COR-L47 (cell line): ENCODE data around the gene ISG15.
"Not testable (repeated sequence)": the region's sequence is repeated elsewhere in the genome, so short reads cannot be mapped to it uniquely, and the experiment has no call there.

Experiments
- DNase-seq: peaks from one replicate; lab custom pipeline; 2025; lab: John Stamatoyannopoulos, UW

The ISG15 gene

DNA sequence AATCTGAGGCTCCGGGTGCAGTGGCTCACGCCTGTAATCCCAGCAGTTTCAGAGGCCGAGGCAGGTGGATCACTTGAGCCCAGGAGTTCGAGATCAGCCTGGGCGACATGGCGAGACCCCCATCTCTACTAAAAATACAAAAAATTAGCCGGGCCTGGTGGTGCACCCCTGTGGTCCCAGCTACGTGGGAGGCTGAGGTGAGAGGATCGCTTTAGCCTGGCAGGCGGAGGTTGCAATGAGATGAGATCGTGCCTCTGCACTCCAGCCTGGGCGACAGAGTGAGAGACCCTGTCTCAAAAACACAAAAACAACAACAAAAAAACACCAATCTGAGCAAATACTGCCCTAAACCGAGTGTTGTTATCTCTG is 577 bp upstream of the ISG15 start:
- not testable (repeated sequence) for DNase-seq

DNA sequence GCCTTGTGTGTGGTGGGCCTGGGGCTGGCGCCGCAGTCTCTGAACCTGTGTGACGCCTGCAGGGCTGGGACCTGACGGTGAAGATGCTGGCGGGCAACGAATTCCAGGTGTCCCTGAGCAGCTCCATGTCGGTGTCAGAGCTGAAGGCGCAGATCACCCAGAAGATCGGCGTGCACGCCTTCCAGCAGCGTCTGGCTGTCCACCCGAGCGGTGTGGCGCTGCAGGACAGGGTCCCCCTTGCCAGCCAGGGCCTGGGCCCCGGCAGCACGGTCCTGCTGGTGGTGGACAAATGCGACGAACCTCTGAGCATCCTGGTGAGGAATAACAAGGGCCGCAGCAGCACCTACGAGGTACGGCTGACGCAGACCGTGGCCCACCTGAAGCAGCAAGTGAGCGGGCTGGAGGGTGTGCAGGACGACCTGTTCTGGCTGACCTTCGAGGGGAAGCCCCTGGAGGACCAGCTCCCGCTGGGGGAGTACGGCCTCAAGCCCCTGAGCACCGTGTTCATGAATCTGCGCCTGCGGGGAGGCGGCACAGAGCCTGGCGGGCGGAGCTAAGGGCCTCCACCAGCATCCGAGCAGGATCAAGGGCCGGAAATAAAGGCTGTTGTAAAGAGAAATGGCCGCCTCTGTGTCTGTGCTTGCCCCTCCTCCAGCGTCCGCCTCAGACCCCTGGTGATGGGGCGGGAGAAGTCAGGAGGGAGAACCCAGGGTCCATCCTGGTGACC is 788 bp downstream of the ISG15 start:
- DNase-seq = no peak

DNA sequence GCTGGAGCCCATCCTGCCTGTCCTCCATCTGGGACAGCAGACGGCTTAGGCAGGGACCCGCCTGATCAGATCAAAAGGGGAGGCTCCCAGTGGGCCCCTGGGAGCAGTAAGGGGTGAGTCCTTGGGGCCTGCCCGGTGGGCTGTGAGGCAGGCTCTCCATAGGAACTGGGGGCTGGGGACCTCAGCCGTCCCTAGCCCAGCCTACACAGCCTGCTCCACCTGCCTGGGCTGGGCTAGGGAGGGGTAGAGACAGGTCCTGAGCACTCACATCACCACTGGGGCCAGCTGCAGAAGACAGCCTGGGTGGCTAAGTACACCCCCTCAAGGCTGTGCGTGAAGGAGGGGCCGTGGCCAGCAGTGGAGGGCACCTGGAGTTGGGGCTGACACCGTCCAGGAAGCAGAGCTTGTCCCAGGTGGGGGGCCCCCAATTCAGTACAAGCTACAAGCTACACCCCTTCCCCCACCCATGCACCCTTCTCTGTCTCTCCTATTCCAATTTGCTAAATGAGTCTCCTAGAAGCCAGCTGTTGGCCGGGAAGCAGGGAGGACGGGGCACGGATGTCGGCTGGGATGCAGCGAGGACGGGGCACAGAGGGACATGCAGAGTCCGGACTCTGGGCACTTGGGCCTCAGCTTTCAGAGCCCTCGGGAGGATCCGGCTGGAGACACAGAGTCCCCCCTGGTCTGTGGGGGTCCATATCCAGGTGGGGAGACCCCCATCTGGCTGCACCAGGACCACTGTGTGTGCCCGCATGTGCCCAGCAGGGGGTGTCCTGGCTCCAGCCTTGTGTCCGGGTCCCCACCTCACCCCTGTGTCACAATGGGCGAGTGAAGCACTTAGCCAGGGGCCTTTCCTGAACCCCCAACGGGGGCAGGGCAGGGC is 1.7 kb downstream of the ISG15 start:
- no peak for DNase-seq

DNA sequence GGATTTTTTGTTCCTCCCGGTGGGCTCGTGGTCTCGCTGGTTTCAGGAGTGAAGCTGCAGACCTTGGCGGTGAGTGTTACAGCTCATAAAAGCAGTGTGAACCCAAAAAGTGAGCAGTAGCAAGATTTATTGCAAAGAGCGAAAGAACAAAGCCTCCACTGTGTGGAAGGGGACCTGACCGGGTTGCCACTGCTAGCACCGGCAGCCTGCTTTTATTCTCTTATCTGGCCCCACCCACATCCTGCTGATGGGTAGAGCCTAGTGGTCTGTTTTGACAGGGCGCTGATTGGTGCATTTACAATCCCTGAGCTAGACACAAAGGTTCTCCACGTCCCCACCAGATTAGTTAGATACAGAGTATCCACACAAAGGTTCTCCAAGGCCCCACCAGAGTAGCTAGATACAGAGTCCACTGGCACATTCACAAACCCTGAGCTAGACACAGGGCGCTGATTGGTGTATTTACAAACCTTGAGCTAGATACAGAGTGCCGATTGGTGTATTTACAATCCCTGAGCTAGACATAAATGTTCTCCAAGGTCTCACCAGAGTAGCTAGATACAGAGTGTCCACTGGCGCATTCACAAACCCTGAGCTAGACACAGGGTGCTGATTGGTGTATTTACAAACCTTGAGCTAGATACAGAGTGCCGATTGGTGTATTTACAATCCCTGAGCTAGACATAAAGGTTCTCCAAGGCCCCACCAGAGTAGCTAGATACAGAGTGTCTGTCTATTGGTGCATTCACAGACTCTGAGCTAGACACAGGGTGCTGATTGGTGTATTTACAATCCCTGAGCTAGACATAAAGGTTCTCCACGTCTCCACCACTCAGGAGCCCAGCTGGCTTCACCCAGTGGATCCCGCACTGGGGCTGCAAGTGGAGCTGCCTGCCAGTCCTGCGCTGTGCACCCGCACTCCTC is 4.4 kb downstream of the ISG15 start:
- not testable (repeated sequence) for DNase-seq

DNA sequence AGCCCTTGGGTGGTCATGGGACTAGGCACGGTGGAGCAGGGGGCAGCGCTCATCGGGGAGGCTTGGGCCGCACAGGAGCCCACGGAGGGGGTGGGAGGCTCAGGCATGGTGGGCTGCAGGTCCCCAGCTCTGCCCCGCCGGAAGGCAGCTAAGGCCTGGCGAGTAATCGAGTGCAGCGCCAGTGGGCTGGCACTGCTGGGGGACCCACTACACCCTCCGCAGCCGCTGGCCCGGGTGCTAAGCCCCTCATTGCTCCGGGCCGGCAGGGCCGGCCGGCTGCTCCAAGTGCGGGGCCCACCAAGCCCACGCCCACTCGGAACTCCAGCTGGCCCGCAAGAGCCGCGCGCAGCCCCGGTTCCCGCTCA is 5.0 kb downstream of the ISG15 start:
- not testable (repeated sequence) for DNase-seq

DNA sequence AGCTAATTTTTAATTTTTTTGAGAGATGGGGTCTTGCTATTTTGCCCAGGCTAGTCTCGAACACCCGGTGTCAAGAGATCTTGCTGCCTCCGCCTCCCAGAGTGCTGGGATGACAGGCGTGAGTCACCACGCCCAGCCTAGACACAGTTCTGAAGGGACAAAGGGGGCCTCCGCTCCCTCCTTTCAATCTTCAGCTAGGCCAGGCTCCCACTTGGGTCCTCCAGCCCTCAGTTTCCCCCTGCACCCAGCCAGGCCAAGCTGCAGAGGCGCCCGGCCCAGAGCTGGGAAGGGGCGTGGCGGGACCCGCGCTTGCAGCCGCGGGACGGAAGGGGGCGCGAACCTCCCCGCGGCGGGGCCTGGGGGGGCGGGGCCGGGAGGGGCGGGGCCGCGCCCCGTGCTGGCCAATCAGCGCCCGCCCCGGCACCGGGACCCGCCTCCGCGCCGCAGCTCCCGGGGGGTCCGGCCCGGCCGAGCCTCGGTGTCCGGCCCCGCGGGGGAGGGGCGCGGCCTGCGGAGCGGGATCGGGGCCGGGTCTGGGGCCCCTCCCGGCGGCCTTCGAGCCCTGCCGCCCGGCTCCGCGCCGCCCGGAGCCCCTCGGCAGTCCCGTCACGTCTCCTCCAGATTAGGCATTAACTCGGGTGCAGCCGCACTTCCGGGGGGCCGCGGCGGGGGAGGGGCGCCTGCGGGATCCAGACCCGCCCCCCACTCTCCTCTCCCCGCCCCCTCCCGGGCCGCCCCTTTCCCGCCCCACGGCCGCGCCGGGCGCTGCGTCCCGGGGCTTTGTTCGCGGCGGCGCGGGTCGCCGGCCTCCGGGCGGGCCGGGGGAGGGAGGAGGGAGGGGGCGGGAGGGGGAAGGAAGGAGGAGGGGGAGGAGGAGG is 6.1 kb downstream of the ISG15 start:
- peak; percentile 61 for DNase-seq

DNA sequence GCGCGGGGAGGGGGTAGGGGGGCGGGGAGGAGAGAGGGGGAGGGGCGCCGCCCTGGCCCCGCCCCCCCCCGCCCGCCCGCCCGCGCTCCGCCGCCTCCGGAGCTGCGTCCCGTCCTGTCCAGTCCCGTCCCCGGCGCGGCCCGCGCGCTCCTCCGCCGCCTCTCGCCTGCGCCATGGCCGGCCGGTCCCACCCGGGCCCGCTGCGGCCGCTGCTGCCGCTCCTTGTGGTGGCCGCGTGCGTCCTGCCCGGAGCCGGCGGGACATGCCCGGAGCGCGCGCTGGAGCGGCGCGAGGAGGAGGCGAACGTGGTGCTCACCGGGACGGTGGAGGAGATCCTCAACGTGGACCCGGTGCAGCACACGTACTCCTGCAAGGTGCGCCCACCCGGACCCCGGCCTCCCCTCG is 6.7 kb downstream of the ISG15 start, which contains the start of gene AGRN:
TSS of gene AGRN (plus strand) at position 121 of the 405 bp plus-strand sequence. CDS start at position 174, 53 bp downstream.
- DNase-seq = no peak

DNA sequence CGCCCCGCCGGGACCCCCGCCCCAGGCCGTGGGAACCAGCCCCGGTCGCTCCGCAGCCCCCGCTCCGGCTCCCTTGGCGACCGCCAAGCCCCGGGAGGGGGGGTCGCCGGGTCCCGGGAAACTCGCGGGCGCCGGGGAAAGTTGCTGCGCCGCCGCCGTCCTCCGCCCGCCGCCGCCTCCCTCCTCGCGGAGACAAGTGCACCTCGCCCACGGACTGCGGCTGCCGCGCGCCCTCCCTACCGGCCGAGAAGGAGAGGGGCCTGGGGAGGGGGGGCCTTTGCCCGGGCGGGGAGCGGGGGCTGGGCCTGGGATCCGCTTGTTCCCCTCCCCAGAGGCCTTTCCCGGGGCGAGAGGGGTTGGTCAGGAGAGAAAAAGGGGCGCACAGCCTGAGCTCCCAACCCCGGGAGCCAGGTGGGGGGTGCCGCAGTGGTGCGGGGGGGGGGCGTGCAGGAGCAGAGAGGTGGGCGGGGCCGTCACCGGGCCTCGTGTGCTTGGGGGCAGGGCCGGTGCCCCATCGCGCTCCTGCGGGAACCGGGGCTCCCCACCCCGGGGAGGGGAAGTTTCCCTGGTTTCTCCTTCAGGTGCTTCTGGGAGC is 7.2 kb downstream of the ISG15 start:
- no peak for DNase-seq

DNA sequence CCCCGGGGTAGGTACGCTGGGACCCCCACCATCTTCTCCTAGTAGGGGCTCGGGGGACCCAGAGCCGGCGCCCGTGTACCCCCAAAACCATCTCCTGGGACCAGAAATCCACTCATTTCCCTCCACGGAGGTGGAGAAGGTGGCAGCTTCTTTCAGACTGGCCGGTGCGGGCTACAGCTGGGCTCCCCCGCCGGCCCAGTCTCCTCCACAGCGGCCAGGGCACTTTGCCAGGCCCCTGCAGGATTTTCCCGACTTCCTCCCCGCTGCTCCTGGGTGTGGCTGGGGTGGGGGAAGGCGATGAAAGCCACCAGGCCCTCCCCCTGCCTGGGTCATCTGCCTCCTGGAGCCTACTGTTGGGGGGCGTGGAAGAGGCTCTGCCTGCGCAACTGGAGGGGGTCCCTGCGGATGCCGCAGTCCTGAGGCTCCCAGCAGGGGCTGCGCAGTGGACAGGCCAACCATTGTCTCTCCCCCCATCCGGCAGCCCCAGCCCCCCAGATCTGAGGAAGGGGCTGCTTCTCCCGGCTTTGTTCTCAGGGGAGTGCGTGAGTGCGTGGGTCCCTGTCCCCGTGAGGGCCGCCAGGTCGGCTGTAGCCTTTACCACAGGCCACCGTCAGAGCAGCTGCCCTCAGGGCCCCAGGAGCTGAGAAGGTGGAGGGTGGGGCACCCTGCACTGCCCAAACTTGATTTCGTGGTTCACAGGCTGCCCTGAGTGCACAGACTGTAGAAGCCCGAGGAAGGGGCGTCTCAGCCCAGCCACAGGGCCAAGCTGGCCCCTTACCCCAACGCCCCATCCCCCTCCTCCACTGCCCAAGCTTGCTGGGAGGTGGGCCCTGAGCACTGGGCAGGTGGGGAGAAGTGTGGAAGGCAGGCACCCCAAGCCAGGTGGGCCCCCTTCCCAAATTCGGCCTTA is 8.0 kb downstream of the ISG15 start:
- peak; percentile 89 for DNase-seq

DNA sequence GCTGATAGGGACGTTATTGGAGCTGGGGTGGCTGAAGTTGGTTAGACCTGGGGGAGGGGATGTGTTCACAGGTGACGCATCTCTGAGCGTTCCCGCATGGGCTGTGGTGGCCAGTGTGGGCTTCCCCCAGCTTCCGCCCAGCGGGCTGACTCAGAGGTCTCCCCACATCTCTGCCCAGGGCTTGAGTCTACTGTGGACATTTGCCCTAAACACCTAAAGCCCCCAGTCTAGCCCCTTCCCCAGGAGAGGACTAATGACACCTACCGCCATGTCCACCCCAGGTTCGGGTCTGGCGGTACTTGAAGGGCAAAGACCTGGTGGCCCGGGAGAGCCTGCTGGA is 8.6 kb downstream of the ISG15 start:
- no peak for DNase-seq

DNA sequence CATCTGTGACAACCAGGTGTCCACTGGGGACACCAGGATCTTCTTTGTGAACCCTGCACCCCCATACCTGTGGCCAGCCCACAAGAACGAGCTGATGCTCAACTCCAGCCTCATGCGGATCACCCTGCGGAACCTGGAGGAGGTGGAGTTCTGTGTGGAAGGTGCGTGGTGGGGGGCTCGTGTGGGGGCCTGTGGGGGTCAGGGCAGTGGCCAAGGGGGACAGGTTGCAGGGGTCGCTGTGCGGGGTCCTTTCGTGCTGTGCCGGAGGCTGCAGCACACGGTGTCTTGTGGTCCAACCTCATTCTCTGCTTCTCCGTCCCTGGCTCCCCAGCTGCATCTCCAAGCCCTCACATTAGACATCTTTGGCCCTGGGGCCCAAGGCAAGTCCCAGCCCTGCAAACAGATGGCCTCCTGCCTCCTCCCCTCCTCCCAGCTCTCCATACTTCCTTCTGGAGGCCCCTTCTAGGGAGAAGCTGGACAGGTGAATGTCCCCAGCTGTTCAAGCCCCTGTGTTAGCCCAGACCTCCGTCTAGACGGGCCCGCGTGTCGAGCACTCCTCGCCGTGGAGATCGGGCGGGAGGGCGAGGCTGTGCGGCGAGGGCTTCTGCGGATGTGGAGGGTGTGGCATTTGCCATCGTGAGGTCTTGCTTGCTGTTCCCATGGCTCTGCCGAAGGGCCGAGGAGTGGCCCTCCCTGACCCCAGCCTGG is 9.2 kb downstream of the ISG15 start:
- DNase-seq = no peak

DNA sequence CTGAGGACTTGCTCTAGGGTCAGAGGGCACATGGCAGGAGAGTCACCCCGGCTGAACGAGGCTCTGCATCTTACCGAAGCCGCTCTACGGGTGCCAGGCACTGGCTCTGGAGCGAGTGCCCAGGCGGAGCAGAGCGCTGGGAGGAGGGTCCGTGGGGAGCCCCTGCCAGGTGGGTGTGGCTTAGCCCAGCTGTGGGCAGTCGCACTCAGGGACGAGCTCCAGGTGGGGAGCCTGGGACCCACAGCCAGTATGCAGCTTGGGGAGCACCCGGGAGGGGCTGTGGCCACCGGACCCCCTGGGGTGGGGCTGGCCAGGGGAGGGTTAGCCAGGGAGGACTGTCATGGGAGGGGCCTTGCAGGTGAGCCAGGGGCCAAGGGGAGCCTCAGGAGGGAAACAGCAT is 10.4 kb downstream of the ISG15 start:
- DNase-seq = no peak

DNA sequence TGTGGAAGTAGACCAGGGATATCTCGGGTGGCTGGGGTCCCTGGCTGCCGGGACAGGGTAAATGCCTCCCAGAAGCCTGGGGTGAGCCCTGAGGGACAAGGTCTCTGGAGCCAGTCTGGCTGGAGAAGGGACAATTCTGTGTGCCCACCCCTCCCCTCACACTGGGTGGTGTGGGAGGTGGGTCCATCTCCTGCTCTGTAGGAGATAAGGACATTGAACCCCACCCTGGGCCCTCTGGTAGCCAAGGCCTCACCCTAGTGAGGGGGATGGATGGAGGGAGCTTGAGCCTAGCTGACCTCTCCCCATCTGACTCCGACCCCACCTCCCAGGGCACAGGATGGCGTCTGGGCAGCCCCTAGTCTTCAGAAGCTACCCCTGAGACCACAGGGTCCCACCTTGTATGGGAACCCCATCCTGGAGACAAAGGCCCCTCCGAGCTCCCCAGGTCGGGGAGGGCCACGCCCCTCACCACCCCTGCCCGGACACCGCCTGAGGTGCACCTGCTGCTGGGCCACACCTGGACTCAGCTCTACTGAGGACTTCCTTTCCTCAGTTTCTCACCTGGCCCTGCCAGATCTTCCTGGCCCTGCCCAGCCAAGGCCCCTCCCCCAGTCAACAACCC is 11.0 kb downstream of the ISG15 start:
- DNase-seq = no peak

DNA sequence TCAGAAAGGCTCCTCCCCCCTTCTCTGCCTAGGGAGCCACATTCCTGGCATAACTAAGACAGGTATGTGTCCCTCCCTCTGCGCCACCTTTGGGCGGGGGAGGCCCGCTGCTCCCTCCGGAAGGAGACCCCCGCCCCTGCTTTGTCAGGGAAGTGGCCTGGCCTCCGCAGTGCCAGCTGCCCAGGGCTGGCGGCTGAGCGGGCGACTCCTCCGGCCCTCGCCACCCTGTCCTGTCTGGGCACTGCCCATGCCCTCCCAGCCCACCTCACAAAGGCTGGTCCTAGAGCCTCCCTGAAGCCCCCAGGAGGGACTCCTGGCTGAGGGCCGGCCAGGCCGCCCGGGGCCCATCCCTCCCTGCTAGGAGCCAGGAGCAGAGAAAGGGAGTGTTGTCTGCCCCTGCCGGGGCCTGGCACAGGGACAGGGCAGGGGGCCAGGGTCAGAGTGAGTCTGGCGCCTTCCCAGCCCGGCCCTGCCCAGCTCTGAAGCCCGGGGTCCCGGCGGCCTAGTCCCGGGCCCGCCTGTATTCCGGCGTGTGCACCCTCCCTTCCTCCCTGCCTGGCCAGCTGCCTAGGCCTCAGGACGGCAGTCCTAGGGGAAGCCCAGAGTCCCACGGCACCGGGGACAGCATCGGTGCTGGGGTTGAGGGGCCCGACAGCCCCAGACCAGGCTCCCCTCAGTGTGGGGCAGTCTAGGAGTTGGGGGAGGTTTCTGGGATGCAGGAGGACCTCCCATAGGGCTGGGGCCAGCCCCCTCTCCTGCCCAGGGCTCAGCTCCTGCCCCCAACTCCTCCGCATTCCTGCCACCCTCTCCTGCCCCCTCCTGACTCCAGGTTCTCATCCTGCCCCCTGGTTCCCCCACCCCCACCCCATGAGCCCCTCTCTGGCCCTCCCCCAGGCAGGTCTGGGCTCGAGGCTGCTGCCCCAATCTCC is 11.7 kb downstream of the ISG15 start:
- DNase-seq = no peak

DNA sequence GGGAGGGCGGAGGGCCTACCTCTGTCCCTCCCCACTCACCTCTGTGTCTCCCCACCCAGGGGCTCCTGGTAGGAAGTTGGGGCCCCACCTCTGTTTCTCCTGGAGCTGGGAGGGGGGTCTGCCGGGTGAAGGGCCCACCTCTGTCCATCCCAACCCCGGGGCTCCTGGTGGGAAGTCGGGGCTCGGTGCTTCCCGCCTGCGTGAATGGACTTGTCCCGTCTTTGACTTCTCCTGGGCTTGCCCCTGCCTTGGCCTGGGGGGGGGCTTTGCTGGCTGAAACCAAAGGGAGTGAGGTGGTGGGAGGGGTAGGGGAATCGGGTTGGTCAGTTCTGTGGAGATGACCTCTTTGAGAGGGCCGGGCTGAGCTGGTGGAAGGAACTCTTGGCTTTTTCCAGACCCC is 12.4 kb downstream of the ISG15 start:
- DNase-seq = no peak

DNA sequence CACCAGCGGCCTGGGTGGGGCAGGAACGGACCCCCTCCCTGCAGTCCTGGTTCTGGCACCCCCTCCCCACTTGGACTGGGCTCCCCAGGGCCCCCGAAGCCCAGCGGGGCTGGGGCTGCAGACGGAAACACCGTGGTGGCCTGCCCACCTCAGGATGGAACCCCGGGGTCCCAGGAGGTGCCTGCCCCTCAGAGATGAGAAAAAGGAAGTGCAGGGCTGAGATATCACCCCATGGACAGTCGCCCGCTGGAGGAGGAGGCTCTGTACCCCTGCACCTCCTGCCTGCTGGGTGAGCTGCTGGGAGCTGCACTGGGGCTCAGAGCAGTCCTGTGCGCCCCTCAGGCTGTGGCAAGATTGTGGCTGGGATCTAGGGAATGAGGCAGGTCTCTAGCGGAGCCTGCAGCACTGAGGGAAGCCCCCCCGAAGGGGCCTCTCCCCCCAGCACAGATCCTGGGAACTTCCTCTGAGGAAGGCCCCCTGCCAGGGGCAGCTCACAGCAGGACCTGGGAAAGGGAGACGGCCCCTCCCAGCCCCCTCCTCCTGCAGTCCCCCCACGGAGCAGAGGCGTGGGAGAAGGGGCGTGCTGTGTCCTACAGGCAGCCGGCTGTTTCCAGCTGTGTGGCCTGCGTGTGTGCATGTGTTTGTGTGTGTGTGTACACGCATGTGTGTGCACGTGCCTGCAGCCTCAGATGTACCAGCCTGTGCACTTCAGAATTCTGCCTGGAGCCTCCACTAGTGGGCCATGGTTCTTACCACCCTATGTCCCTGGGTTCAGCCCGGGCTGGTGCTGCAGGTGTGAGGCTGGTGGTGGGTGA is 13.5 kb downstream of the ISG15 start:
- DNase-seq = no peak

DNA sequence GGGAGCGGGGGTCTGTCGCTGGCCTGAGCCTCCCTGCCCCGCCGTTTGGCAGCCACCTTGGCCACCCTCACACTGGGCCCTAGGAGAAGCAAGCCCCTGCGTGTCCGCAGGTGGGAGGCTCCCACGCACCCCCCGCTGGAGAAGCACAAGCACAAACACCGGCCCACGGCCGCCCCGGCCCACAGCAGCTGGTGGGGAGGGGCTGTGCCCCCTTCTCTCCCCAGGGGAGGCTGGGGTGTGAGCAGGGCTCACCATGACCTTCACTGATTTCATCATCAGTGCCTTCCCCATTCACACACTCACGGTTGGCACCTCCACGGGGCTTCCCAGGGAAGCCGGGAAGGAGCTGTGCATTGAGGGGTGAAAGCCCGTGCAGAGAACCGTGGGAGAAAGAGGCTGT is 14.5 kb downstream of the ISG15 start:
- no peak for DNase-seq
